ENCODE measurements around the gene KLHL29. TPM values are rescaled to one million over a fixed set of nuclear protein-coding genes. Genes with fewer than 3 reads are reported as not detected.

Gene KLHL29
- total and polyA plus RNA-seq, 2 donors: 1.4 to 2.9 TPM

GRCh38 chr2:23500836-23501235, 115.9 kb downstream of the KLHL29 start:
- no peak for DNase-seq (ENCODE audit: low read depth in 6 of 9, low spot score in 9 of 9)
- no peak overlapping the region for H3K27ac ChIP-seq (ENCODE audit: low read depth in 1 of 2, low read length in 1 of 2)
- no peak overlapping the region for H3K4me3 ChIP-seq (ENCODE audit: low read length in 2 of 2)
- peaks cover 0 to 17% of the 10 kb centered on the region in 2 donors for H3K4me1 ChIP-seq (ENCODE audit: control insufficient read depth in 2 of 2, insufficient read depth in 2 of 2, low read length in 2 of 2)
- no peaks in the 10 kb centered on the region for H3K36me3 ChIP-seq (ENCODE audit: control insufficient read depth in 2 of 2, insufficient read depth in 2 of 2, low read length in 1 of 2)
- 98% methylated on average over 12 of the region's 12 CpGs for WGBS
- peaks cover 0 to 46% of the 10 kb centered on the region in 2 donors for H3K27me3 ChIP-seq (ENCODE audit: control insufficient read depth in 2 of 2, insufficient read depth in 1 of 2, low read length in 1 of 2)
- no peaks in the 10 kb centered on the region for H3K9me3 ChIP-seq (ENCODE audit: control insufficient read depth in 2 of 2, insufficient read depth in 1 of 2, low read length in 1 of 2)

- H3K9me3 ChIP-seq (ENCODE audit: control insufficient read depth in 2 of 2, insufficient read depth in 1 of 2, low read length in 1 of 2): no peaks in the 10 kb centered on the region
- no peak overlapping the region for H3K4me3 ChIP-seq (ENCODE audit: low read length in 2 of 2)
- WGBS: 98% methylated on average over 15 of the region's 15 CpGs
- no peak overlapping the region for H3K27ac ChIP-seq (ENCODE audit: low read depth in 1 of 2, low read length in 1 of 2)
- no peaks in the 10 kb centered on the region for H3K36me3 ChIP-seq (ENCODE audit: control insufficient read depth in 2 of 2, insufficient read depth in 2 of 2, low read length in 1 of 2)
- DNase-seq (ENCODE audit: low read depth in 6 of 9, low spot score in 9 of 9): no peak
- H3K4me1 ChIP-seq (ENCODE audit: control insufficient read depth in 2 of 2, insufficient read depth in 2 of 2, low read length in 2 of 2): peaks cover 0 to 20% of the 10 kb centered on the region in 2 donors
- peaks cover 0 to 49% of the 10 kb centered on the region in 2 donors for H3K27me3 ChIP-seq (ENCODE audit: control insufficient read depth in 2 of 2, insufficient read depth in 1 of 2, low read length in 1 of 2)
These were observed 117.1 kb downstream of the KLHL29 start for GRCh38 chr2:23502096-23502495.

GRCh38 chr2:23503097-23503496, 118.1 kb downstream of the KLHL29 start:
- no peak overlapping the region for H3K4me3 ChIP-seq (ENCODE audit: low read length in 2 of 2)
- no peaks in the 10 kb centered on the region for H3K9me3 ChIP-seq (ENCODE audit: control insufficient read depth in 2 of 2, insufficient read depth in 1 of 2, low read length in 1 of 2)
- no peaks in the 10 kb centered on the region for H3K36me3 ChIP-seq (ENCODE audit: control insufficient read depth in 2 of 2, insufficient read depth in 2 of 2, low read length in 1 of 2)
- no peak for DNase-seq (ENCODE audit: low read depth in 6 of 9, low spot score in 9 of 9)
- peaks cover 0 to 15% of the 10 kb centered on the region in 2 donors for H3K4me1 ChIP-seq (ENCODE audit: control insufficient read depth in 2 of 2, insufficient read depth in 2 of 2, low read length in 2 of 2)
- H3K27me3 ChIP-seq (ENCODE audit: control insufficient read depth in 2 of 2, insufficient read depth in 1 of 2, low read length in 1 of 2): peaks cover 0 to 47% of the 10 kb centered on the region in 2 donors
- WGBS: 92% methylated on average over 6 of the region's 6 CpGs
- no peak overlapping the region for H3K27ac ChIP-seq (ENCODE audit: low read depth in 1 of 2, low read length in 1 of 2)

- no peaks in the 10 kb centered on the region for H3K9me3 ChIP-seq (ENCODE audit: control insufficient read depth in 2 of 2, insufficient read depth in 1 of 2, low read length in 1 of 2)
- no peak overlapping the region for H3K4me3 ChIP-seq (ENCODE audit: low read length in 2 of 2)
- peaks cover 0 to 45% of the 10 kb centered on the region in 2 donors for H3K27me3 ChIP-seq (ENCODE audit: control insufficient read depth in 2 of 2, insufficient read depth in 1 of 2, low read length in 1 of 2)
- no peak overlapping the region for H3K27ac ChIP-seq (ENCODE audit: low read depth in 1 of 2, low read length in 1 of 2)
- 32% methylated on average over 7 of the region's 7 CpGs for WGBS
- H3K4me1 ChIP-seq (ENCODE audit: control insufficient read depth in 2 of 2, insufficient read depth in 2 of 2, low read length in 2 of 2): peaks cover 0 to 12% of the 10 kb centered on the region in 2 donors
- no peak for DNase-seq (ENCODE audit: low read depth in 6 of 9, low spot score in 9 of 9)
- H3K36me3 ChIP-seq (ENCODE audit: control insufficient read depth in 2 of 2, insufficient read depth in 2 of 2, low read length in 1 of 2): no peaks in the 10 kb centered on the region
These were observed 118.7 kb downstream of the KLHL29 start for GRCh38 chr2:23503682-23504081.

- Histone ChIP-seq H3K4me3 (ENCODE audit: low read length in 2 of 2) (no peak overlapping the region), H3K27me3 (ENCODE audit: control insufficient read depth in 2 of 2, insufficient read depth in 1 of 2, low read length in 1 of 2) (peaks cover 0 to 42% of the 10 kb centered on the region in 2 donors), H3K9me3 (ENCODE audit: control insufficient read depth in 2 of 2, insufficient read depth in 1 of 2, low read length in 1 of 2) (no peaks in the 10 kb centered on the region), H3K36me3 (ENCODE audit: control insufficient read depth in 2 of 2, insufficient read depth in 2 of 2, low read length in 1 of 2) (no peaks in the 10 kb centered on the region), H3K27ac (ENCODE audit: low read depth in 1 of 2, low read length in 1 of 2) (no peak overlapping the region), H3K4me1 (ENCODE audit: control insufficient read depth in 2 of 2, insufficient read depth in 2 of 2, low read length in 2 of 2) (peaks cover 0 to 6% of the 10 kb centered on the region in 2 donors)
- 95% methylated on average over 8 of the region's 8 CpGs for WGBS
- DNase-seq (ENCODE audit: low read depth in 6 of 9, low spot score in 9 of 9): no peak
These were observed 119.6 kb downstream of the KLHL29 start for GRCh38 chr2:23504591-23504990.

- H3K9me3 ChIP-seq (ENCODE audit: control insufficient read depth in 2 of 2, insufficient read depth in 1 of 2, low read length in 1 of 2): no peaks in the 10 kb centered on the region
- H3K27me3 ChIP-seq (ENCODE audit: control insufficient read depth in 2 of 2, insufficient read depth in 1 of 2, low read length in 1 of 2): peaks cover 0 to 43% of the 10 kb centered on the region in 2 donors
- peaks cover 0 to 5% of the 10 kb centered on the region in 2 donors for H3K4me1 ChIP-seq (ENCODE audit: control insufficient read depth in 2 of 2, insufficient read depth in 2 of 2, low read length in 2 of 2)
- H3K4me3 ChIP-seq (ENCODE audit: low read length in 2 of 2): no peak overlapping the region
- no peak for DNase-seq (ENCODE audit: low read depth in 6 of 9, low spot score in 9 of 9)
- H3K27ac ChIP-seq (ENCODE audit: low read depth in 1 of 2, low read length in 1 of 2): no peak overlapping the region
- no peaks in the 10 kb centered on the region for H3K36me3 ChIP-seq (ENCODE audit: control insufficient read depth in 2 of 2, insufficient read depth in 2 of 2, low read length in 1 of 2)
- WGBS: 94% methylated on average over 9 of the region's 9 CpGs
These were observed 120.4 kb downstream of the KLHL29 start for GRCh38 chr2:23505218-23505983.

GRCh38 chr2:23505984-23506380, 121.0 kb downstream of the KLHL29 start:
- 84% methylated on average over 10 of the region's 10 CpGs for WGBS
- H3K27ac ChIP-seq (ENCODE audit: low read depth in 1 of 2, low read length in 1 of 2): peak overlapping the region in 1 of 2 donors; percentile 26
- peaks cover 0 to 5% of the 10 kb centered on the region in 2 donors for H3K4me1 ChIP-seq (ENCODE audit: control insufficient read depth in 2 of 2, insufficient read depth in 2 of 2, low read length in 2 of 2)
- no peaks in the 10 kb centered on the region for H3K9me3 ChIP-seq (ENCODE audit: control insufficient read depth in 2 of 2, insufficient read depth in 1 of 2, low read length in 1 of 2)
- peaks cover 0 to 44% of the 10 kb centered on the region in 2 donors for H3K27me3 ChIP-seq (ENCODE audit: control insufficient read depth in 2 of 2, insufficient read depth in 1 of 2, low read length in 1 of 2)
- DNase-seq (ENCODE audit: low read depth in 6 of 9, low spot score in 9 of 9): no peak
- no peak overlapping the region for H3K4me3 ChIP-seq (ENCODE audit: low read length in 2 of 2)
- H3K36me3 ChIP-seq (ENCODE audit: control insufficient read depth in 2 of 2, insufficient read depth in 2 of 2, low read length in 1 of 2): no peaks in the 10 kb centered on the region

- Histone ChIP-seq H3K27ac (ENCODE audit: low read depth in 1 of 2, low read length in 1 of 2) (no peak overlapping the region), H3K36me3 (ENCODE audit: control insufficient read depth in 2 of 2, insufficient read depth in 2 of 2, low read length in 1 of 2) (no peaks in the 10 kb centered on the region), H3K4me3 (ENCODE audit: low read length in 2 of 2) (no peak overlapping the region), H3K9me3 (ENCODE audit: control insufficient read depth in 2 of 2, insufficient read depth in 1 of 2, low read length in 1 of 2) (no peaks in the 10 kb centered on the region), H3K27me3 (ENCODE audit: control insufficient read depth in 2 of 2, insufficient read depth in 1 of 2, low read length in 1 of 2) (peaks cover 0 to 41% of the 10 kb centered on the region in 2 donors), H3K4me1 (ENCODE audit: control insufficient read depth in 2 of 2, insufficient read depth in 2 of 2, low read length in 2 of 2) (peaks cover 0 to 5% of the 10 kb centered on the region in 2 donors)
- DNase-seq (ENCODE audit: low read depth in 6 of 9, low spot score in 9 of 9): no peak
- 53% methylated on average over 9 of the region's 9 CpGs for WGBS
These were observed 121.7 kb downstream of the KLHL29 start for GRCh38 chr2:23506531-23507266.

Data from thymus (tissue), 11 donors.